BLaER1 (cell line): ENCODE results near the gene PDLIM5.

ENCODE experiments used
- H3K27ac ChIP-seq: shearing (Covaris generic); formaldehyde crosslinking; 2 replicates; pipeline ENCODE4 v1.8.1; 2022
- H3K27me3 ChIP-seq: shearing (Covaris generic); formaldehyde crosslinking; 2 replicates; pipeline ENCODE4 v1.8.1; 2022
- H3K36me3 ChIP-seq: shearing (Covaris generic); formaldehyde crosslinking; 2 replicates; pipeline ENCODE4 v1.8.1; 2022
- H3K4me1 ChIP-seq: shearing (Covaris generic); formaldehyde crosslinking; 2 replicates; pipeline ENCODE4 v1.8.1; 2022
- H3K4me2 ChIP-seq: shearing (Covaris generic); formaldehyde crosslinking; 2 replicates; pipeline ENCODE4 v1.8.1; 2022
- H3K4me3 ChIP-seq: shearing (Covaris generic); formaldehyde crosslinking; 2 replicates; pipeline ENCODE4 v1.8.1; 2022
- H3K9ac ChIP-seq: shearing (Covaris generic); formaldehyde crosslinking; 2 replicates; pipeline ENCODE4 v1.8.1; 2022
- H3K9me3 ChIP-seq: shearing (Covaris generic); formaldehyde crosslinking; 2 replicates; pipeline ENCODE4 v1.8.1; 2022
- H4K20me1 ChIP-seq: shearing (Covaris generic); formaldehyde crosslinking; 2 replicates; pipeline ENCODE4 v1.8.1; 2022
- Cebpa-rat ChIP-seq: shearing (Covaris generic); IDR thresholded peaks from 2 replicates; pipeline ENCODE4 v1.8.1; 2022

PDLIM5 gene

DNA sequence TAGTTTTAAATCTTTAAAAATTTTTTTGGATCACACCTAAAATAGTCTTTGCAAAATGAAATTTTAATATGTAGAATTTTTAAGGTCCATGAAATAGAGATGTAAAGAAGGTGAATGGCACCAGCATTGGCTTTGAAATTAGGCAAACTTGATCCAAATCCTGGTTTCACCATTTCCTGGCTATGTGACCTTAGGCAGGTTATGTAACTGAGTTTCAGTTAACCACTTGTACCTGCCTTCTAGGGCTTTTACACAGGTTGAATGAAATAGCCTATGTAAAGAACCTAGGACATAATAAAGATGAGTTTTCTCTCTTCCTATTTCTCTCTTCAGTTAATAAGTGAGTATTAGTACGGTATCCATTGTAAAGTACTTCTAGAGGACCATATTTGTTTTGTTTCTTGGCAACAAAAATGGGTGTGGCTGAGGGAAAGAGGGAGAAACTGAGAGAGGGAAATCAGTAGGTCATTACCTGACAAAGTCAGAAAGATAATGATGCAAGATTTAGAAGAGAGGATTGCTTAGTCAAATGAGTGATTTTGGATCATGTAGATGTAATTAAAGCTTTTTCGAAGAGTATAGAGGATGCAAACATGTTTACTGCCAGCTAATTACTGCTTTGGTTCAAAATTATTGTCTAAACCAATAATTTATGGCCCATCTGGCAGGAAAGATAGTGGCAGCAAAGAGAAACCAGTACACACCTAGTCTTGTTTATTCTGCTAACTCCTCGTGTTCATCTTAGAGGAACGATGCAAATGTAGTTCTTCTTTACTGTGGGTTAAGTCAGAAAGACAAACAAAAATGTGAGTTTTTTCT, 81.9 kb downstream of the PDLIM5 start:
- H3K4me1 ChIP-seq = no peaks in the 10 kb centered on the region
- no peaks in the 10 kb centered on the region for H3K9me3 ChIP-seq
- no peak overlapping the region for H3K27ac ChIP-seq
- H4K20me1 ChIP-seq = no peaks in the 10 kb centered on the region
- no peaks in the 10 kb centered on the region for H3K27me3 ChIP-seq
- no peak overlapping the region for H3K4me2 ChIP-seq
- no peak for TF ChIP-seq Cebpa-rat
- H3K36me3 ChIP-seq = no peaks in the 10 kb centered on the region
- no peak overlapping the region for H3K4me3 ChIP-seq
- H3K9ac ChIP-seq = no peak overlapping the region

DNA sequence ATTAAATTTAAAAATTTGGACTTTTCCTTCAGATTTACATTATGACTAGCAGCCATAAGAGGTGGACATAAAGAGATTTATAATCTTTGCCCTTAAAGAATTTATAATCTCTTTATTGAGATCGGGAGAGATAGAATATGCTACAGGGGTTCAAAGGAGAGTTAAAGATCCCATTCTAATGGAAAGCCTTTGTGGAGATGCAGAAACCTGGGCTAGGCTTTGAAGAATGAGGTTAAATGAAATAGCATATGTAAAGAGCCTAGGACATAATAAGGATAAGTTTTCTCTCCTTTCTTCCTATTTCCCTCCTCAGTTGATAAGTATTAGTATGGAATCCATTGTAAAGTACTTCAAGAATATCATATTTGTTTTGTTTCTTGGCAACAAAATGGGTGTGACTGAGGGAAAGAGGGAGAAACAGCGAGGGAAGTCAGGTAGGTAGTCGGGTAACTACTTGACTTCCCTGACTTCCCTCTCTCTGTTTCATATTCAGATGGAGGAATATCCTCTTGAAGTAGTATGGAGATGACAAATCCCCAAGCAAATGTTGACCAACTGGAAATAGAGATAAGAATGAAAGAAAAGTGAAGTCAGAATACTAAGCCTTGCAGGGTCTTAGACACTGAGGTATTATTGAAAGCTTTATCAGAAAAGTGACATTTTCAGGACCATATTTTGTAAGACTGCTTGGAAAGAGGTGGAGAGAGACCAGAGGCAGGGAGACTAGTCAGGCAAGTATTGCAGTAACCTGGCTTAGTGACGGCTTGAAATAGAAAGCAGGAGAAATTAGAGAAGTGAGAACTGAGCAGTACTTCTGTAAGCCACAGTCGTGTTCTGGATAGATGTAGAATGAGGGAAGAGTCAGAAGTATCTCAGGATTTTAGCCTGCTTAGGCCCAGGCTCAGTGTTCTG, 82.9 kb downstream of the PDLIM5 start:
- H3K4me2 ChIP-seq = no peak overlapping the region
- H3K4me1 ChIP-seq = no peaks in the 10 kb centered on the region
- no peak overlapping the region for H3K9ac ChIP-seq

DNA sequence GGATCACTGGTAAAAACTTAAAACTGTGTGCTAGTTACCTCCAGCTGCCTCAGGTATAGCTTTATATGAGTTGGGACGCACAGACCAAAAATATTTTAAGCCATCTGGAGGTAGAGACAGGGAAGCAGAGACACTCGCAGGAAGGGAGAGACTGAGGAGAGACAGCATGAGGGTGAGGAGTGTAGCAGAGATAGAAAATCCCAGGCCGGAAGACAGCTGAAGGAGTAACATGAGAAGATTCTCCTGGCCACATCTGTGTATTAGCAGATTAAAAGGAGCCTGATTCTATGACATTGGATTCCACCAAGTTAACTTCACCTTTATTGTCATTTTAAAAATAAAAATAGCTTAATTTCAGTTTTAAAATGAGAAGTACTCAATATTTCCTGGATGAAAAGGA, 84.3 kb downstream of the PDLIM5 start:
- Histone ChIP-seq H3K27ac (no peak overlapping the region), H3K9me3 (no peaks in the 10 kb centered on the region), H3K4me2 (no peak overlapping the region), H3K4me1 (no peaks in the 10 kb centered on the region), H3K9ac (no peak overlapping the region), H3K36me3 (no peaks in the 10 kb centered on the region), H3K27me3 (no peaks in the 10 kb centered on the region), H4K20me1 (no peaks in the 10 kb centered on the region), H3K4me3 (no peak overlapping the region)
- no peak for TF ChIP-seq Cebpa-rat

More for the DNA sequence above, 82.9 kb downstream of the PDLIM5 start:
- no peak overlapping the region for H3K4me3 ChIP-seq
- no peaks in the 10 kb centered on the region for H3K36me3 ChIP-seq
- H3K27ac ChIP-seq = no peak overlapping the region
- no peaks in the 10 kb centered on the region for H3K27me3 ChIP-seq
- no peak for TF ChIP-seq Cebpa-rat
- H3K9me3 ChIP-seq = no peaks in the 10 kb centered on the region
- no peaks in the 10 kb centered on the region for H4K20me1 ChIP-seq

DNA sequence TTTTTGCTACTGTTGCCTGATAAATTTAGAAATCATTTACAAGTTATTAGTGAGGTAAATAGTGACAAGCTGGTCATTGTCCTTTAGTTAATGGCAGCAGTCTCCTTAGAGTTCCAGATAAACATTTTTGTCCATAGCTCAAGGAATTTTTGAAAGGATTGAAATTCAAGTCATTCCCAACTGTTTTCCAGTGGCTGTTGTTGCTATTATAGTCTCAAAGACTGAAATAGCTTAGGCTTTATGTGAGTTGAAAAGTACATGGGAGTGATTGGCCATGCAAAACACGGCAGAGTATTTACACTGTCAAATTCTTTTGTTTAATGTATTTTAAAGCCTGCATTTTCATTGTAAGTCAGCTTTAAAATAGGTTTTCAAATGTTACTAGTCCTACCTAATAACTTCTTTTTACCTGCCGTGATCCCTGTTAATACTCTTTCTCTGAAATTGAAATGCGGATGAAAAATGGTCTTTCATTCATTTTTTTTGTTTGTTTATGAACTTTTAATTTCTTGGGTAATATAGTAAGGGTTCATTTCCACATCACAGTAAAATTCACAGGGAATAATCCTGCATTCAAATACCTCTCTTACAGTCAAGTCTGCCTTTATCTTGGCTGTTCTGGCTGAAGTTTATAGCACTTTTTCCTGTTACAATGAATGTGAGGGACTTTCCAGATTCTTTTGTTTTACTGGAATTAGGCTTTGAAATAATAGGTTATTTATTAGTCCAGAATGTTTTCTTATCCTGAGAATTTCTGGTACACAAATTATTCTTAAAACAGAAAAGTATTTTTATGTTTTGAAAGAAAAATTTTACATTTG, 85.1 kb downstream of the PDLIM5 start:
- Histone ChIP-seq H3K36me3 (no peaks in the 10 kb centered on the region), H3K9ac (no peak overlapping the region), H3K4me2 (no peak overlapping the region), H3K9me3 (no peaks in the 10 kb centered on the region), H3K4me1 (no peaks in the 10 kb centered on the region), H3K4me3 (no peak overlapping the region), H4K20me1 (no peaks in the 10 kb centered on the region), H3K27me3 (no peaks in the 10 kb centered on the region), H3K27ac (no peak overlapping the region)
- no peak for TF ChIP-seq Cebpa-rat

DNA sequence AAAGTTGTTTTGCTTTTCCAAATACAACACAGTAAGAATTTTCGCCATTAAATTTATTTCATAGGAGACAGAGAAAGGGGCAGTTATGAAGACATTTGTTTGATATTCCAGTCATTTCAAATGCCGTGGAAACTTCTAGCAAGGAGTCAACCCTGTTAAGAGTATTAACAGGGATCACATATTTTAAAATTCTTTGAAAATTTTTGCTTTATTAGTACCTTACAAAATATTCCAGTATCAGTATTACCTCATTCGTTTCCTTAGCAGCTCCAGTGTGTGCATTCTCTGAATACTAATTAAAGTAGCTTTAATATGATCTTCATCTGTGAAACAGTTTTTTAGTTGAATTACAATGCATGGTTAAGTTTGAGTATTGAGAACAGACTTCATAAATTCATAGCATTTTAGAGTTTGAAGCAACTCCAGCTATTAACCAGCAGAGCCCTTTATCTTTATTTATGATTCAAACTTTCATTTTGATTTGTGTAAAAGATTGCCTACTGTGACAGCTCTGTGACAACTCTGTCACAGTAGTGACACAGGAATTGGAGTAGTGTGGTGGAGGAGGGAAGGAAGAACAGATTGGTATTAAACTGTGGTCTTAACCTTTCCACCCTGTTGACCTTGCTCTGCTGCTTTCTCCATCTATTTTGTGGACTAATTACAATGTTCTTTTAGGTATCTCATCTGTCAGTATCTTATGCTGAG, 86.3 kb downstream of the PDLIM5 start:
- no peaks in the 10 kb centered on the region for H3K27me3 ChIP-seq
- no peaks in the 10 kb centered on the region for H3K9me3 ChIP-seq
- no peaks in the 10 kb centered on the region for H3K36me3 ChIP-seq
- no peak overlapping the region for H3K9ac ChIP-seq
- no peaks in the 10 kb centered on the region for H3K4me1 ChIP-seq
- no peaks in the 10 kb centered on the region for H4K20me1 ChIP-seq
- H3K27ac ChIP-seq = no peak overlapping the region
- H3K4me3 ChIP-seq = no peak overlapping the region
- TF ChIP-seq Cebpa-rat = no peak
- no peak overlapping the region for H3K4me2 ChIP-seq

DNA sequence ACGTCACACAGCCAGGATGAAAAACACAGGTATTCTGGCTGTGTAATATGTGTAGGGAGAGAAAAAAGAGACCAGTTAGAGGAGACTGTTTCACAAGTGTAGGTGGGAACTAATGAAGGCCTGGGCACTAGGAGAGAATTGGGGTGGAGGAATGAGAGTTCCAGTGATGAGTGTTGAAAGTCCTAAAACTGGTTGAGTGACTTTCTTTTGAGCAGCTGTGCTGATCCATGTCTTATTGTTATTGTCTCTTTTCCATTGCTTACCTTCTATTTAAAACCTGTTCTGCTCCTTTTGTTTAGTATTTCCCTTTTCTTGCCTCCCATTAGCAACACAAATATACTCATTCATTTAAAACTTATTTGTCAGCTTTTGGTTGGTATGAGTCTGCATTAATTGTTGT, 88.7 kb downstream of the PDLIM5 start:
- no peak for TF ChIP-seq Cebpa-rat
- Histone ChIP-seq H3K9me3 (no peaks in the 10 kb centered on the region), H3K4me2 (no peak overlapping the region), H3K9ac (no peak overlapping the region), H3K27me3 (no peaks in the 10 kb centered on the region), H3K4me1 (no peaks in the 10 kb centered on the region), H3K27ac (no peak overlapping the region), H4K20me1 (no peaks in the 10 kb centered on the region), H3K4me3 (no peak overlapping the region), H3K36me3 (no peaks in the 10 kb centered on the region)

DNA sequence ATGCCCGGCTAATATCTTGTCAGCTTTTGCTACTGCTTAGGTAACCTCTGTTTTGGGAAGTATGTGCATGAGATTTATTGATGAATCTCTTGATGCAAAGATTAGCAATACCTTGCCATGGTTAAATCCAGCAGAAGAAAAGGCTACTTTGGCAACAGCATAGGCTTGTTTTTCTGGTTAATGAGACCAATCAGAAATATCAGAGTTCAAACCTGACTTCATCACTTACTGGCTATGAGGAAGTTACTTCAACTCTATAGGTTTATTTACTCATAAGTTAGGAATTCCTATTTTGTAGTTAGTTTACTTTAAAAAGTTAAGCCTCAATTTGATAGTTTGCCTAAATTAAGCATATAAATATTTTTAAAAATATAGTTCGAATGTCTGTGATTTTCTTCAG, 93.1 kb downstream of the PDLIM5 start:
- Histone ChIP-seq H3K4me3 (no peak overlapping the region), H3K4me2 (no peak overlapping the region), H3K9me3 (no peaks in the 10 kb centered on the region), H3K27ac (no peak overlapping the region), H4K20me1 (no peaks in the 10 kb centered on the region), H3K4me1 (no peaks in the 10 kb centered on the region), H3K36me3 (no peaks in the 10 kb centered on the region), H3K27me3 (no peaks in the 10 kb centered on the region), H3K9ac (no peak overlapping the region)
- no peak for TF ChIP-seq Cebpa-rat

DNA sequence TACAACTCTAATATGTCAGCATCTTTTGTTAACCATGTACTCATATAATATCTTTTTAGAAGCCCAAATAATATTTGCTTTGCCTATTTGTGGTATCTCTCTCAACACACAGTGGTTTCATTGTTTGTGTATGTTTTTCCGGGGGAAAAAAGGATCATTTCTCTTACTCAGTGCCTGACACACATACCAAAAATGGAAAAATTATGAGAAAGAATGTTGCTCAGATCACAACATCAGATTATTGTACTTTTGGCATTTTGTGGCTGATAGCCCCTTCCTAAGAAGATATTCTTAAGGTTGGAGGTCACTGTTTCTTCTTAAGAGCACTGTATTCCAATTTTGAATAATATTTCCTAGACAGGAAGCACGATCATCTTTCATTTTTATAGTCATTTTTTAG, 93.6 kb downstream of the PDLIM5 start:
- Histone ChIP-seq H3K27ac (no peak overlapping the region), H4K20me1 (no peaks in the 10 kb centered on the region), H3K4me3 (no peak overlapping the region), H3K27me3 (no peaks in the 10 kb centered on the region), H3K4me2 (no peak overlapping the region), H3K9me3 (no peaks in the 10 kb centered on the region), H3K4me1 (no peaks in the 10 kb centered on the region), H3K9ac (no peak overlapping the region), H3K36me3 (no peaks in the 10 kb centered on the region)
- TF ChIP-seq Cebpa-rat = no peak

DNA sequence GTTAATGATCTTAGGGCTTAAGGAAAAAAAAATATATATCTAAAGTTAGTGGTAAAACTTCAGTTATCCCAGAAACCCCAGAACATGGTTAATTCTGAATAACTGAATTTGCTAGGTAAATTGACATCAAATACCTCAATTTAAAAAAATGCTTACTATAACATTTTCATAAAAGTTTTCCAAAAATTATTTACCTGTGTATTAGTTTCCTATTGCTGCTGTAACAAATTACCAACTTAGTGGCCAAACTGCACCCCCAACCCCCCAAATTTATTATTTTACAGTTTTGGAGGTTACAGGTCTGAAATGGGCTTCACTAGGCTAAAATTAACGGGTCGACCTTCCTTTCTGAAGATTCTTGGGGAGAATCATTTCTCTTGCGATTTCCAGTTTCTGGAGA, 95.2 kb downstream of the PDLIM5 start:
- Histone ChIP-seq H3K27me3 (no peaks in the 10 kb centered on the region), H3K4me1 (no peaks in the 10 kb centered on the region), H3K4me2 (no peak overlapping the region), H3K36me3 (no peaks in the 10 kb centered on the region), H4K20me1 (no peaks in the 10 kb centered on the region), H3K27ac (no peak overlapping the region), H3K9me3 (no peaks in the 10 kb centered on the region), H3K9ac (no peak overlapping the region), H3K4me3 (no peak overlapping the region)
- no peak for TF ChIP-seq Cebpa-rat
